Astrocyte of the spinal cord (primary cell): ENCODE measurements around the gene FNDC3B.

Experiments
- DNase-seq: peaks from one replicate; pipeline ENCODE4 v3.0.0; 2011; ENCODE audit warnings: low read depth, low spot score
- H3K4me3 ChIP-seq: 2 replicates; pipeline ENCODE4 v1.5.1; 2011; ENCODE audit warnings: low read depth, mild to moderate bottlenecking, low read length, moderate library complexity
- CTCF ChIP-seq: IDR thresholded peaks from 2 replicates; pipeline ENCODE4 v1.5.1; 2012; ENCODE audit warnings: low read depth, mild to moderate bottlenecking, low read length, inconsistent platforms
- in situ Hi-C: cut with HindIII; loops from 2 replicates; pipeline ENCODE4 v1.10.0; 2017; ENCODE audit warnings: low sequenced_read_pairs

The FNDC3B gene

GRCh38 chr3:172129498-172129849, 90.1 kb downstream of the FNDC3B start:
- no peak overlapping the region for H3K4me3 ChIP-seq
- no peak for TF ChIP-seq CTCF
- in situ Hi-C loops, result no loop called here
- DNase-seq, result no peak

- in situ Hi-C loops, result no loop called here
- no peak for TF ChIP-seq CTCF
- DNase-seq, result peak; percentile 98
- no peak overlapping the region for H3K4me3 ChIP-seq
Observed at GRCh38 chr3:172129850-172130716, 90.7 kb downstream of the FNDC3B start.

- H3K4me3 ChIP-seq, result no peak overlapping the region
- no peak for DNase-seq
- no peak for TF ChIP-seq CTCF
- in situ Hi-C loops, result no loop called here
Observed at GRCh38 chr3:172130717-172131050, 91.3 kb downstream of the FNDC3B start.

- no peak for DNase-seq
- H3K4me3 ChIP-seq, result no peak overlapping the region
- no peak for TF ChIP-seq CTCF
- in situ Hi-C loops, result no loop called here
Observed at GRCh38 chr3:172131746-172132145, 92.4 kb downstream of the FNDC3B start.

GRCh38 chr3:172132159-172132586, 92.8 kb downstream of the FNDC3B start:
- no peak overlapping the region for H3K4me3 ChIP-seq
- in situ Hi-C loops, result no loop called here
- DNase-seq, result no peak
- no peak for TF ChIP-seq CTCF

- no peak overlapping the region for H3K4me3 ChIP-seq
- DNase-seq, result no peak
- in situ Hi-C loops, result no loop called here
- no peak for TF ChIP-seq CTCF
Observed at GRCh38 chr3:172132721-172133311, 93.4 kb downstream of the FNDC3B start.
